ENCODE results near the gene LMBRD2. TPM values are rescaled to one million over a fixed set of nuclear protein-coding genes. Genes with fewer than 3 reads are reported as not detected.
A peak's percentile ranks its signal among the peaks of the same experiment; 100 is the strongest.

Gene LMBRD2
- total RNA-seq, 2 experiments from 2014 or later, result 11.5 to 11.8 TPM

DNA sequence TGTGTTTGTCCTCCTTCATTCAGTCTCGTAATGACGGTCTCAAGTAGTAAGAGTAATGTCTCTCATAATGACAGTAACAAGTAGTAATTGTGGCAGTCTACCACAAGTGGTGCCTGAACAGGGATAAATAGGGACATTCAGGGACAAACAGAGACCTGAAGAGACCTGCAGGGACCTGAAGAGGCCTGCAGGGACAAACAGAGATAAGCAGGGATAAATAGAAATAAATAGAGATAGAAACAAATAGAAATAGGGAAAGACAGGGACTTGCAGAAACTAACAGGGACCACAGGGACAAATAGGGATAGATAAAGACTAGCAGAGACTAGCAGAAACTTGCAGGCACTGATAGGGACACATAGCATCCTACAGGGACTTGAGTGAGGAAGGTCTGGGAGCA is 92.9 kb downstream of the LMBRD2 start:
- Mint-ChIP-seq H3K27ac (no peak overlapping the region), H3K9me3 (ENCODE audit: insufficient read depth) (no peaks in the 10 kb centered on the region), H3K36me3 (ENCODE audit: low read depth) (no peaks in the 10 kb centered on the region), H3K4me1 (ENCODE audit: low read depth) (peaks cover 9% of the 10 kb centered on the region), H3K4me3 (no peak overlapping the region), H3K27me3 (ENCODE audit: low read depth) (peaks cover 14% of the 10 kb centered on the region)
- no peak for DNase-seq
- POLR2A ChIA-PET, result no interaction called here
- no peak for ATAC-seq
- CTCF ChIA-PET, result no interaction called here

DNA sequence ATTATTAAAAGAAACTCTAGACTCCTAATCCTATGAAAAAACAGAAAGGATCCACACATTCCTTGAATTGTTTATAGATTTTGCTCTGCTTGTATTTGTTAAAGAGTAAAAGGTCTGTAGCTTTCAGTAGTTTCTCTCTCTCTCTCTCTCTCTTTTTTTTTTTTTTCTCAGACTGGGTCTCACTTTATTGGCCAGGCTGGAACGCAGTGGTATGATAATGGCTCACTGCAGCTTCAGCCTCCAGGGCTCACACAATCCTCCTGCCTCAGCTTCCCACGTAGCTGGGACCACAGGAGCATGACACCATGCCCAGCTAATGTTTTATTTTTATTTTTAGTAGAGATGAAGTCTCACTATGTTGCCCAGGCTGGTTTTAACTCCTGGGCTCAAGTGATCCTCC is 94.3 kb downstream of the LMBRD2 start:
- DNase-seq (no peak), ATAC-seq (no peak)
- H3K4me1 Mint-ChIP-seq (ENCODE audit: low read depth), result peaks cover 9% of the 10 kb centered on the region
- H3K4me3 Mint-ChIP-seq, result no peak overlapping the region
- H3K27ac Mint-ChIP-seq, result no peak overlapping the region
- H3K36me3 Mint-ChIP-seq (ENCODE audit: low read depth), result no peaks in the 10 kb centered on the region
- H3K9me3 Mint-ChIP-seq (ENCODE audit: insufficient read depth), result no peaks in the 10 kb centered on the region
- peaks cover 21% of the 10 kb centered on the region for H3K27me3 Mint-ChIP-seq (ENCODE audit: low read depth)
- ChIA-PET POLR2A (no interaction called here), CTCF (no interaction called here)

DNA sequence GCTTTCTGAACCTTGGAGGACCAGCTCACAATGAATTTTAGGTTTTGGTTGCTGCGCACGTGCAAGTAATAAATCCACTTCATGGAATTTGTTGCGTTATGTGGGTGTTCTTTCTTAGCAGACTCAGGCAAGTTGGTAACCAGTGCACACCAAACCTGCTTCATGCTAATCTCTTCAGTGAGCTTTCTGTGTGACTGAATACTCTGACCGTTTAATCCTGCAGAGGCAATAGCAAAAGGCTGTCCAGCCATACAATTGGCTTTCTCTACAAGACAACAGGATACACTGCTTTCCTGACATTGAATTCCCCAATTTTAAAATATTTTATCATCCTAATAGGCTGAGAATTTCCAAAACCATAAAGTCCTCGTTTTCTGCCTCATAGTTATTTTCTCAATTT is 95.3 kb downstream of the LMBRD2 start:
- H3K27me3 Mint-ChIP-seq (ENCODE audit: low read depth), result peaks cover 26% of the 10 kb centered on the region
- no peaks in the 10 kb centered on the region for H3K9me3 Mint-ChIP-seq (ENCODE audit: insufficient read depth)
- ChIA-PET POLR2A (no interaction called here), CTCF (no interaction called here)
- ATAC-seq, result no peak
- H3K27ac Mint-ChIP-seq, result no peak overlapping the region
- peaks cover 9% of the 10 kb centered on the region for H3K4me1 Mint-ChIP-seq (ENCODE audit: low read depth)
- no peak for DNase-seq
- no peak overlapping the region for H3K4me3 Mint-ChIP-seq
- no peaks in the 10 kb centered on the region for H3K36me3 Mint-ChIP-seq (ENCODE audit: low read depth)

DNA sequence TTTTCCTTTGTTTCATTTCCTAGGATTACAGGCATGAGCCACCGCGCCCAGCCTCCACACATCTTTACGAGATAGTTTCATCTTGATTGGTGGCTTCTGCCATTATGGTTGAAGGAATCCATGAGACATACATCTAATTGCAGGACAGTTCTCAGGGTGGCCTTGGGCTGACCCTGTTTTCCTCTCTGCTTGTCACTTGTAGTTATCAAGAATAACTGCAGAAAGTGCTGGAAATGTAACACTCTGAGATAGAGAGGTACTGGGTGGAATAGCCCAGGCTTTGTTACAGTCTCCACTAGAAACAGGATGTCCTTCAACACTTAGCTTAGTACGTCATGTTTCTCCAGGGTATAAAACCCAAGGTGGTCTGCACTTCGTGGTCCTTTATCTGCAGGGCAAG is 95.7 kb downstream of the LMBRD2 start:
- Mint-ChIP-seq H3K27me3 (ENCODE audit: low read depth) (peaks cover 27% of the 10 kb centered on the region), H3K4me3 (no peak overlapping the region), H3K36me3 (ENCODE audit: low read depth) (no peaks in the 10 kb centered on the region), H3K27ac (no peak overlapping the region), H3K9me3 (ENCODE audit: insufficient read depth) (no peaks in the 10 kb centered on the region), H3K4me1 (ENCODE audit: low read depth) (peaks cover 9% of the 10 kb centered on the region)
- POLR2A ChIA-PET, result no interaction called here
- DNase-seq, result no peak
- CTCF ChIA-PET, result no interaction called here
- no peak for ATAC-seq

DNA sequence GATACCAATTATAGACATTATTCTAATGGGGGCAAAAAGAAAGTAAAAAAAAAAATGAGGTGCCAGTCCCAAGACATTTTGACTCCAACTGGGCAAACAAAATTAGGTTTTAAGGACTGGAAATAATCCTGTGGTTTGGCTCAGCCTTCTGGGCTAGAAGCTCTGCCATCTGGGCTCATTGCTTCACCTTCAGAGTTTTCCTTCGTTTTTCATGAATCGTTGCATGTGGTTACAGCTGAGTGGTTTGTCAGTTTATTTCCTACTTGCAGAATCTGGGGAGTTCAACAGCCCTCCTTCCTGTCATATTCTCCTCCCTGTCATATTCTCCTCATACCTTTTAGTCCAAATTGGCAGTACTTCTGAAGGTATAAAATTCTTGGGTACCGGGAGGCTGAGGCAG is 97.0 kb downstream of the LMBRD2 start:
- POLR2A ChIA-PET, result no interaction called here
- H3K4me3 Mint-ChIP-seq, result no peak overlapping the region
- H3K9me3 Mint-ChIP-seq (ENCODE audit: insufficient read depth), result no peaks in the 10 kb centered on the region
- peaks cover 29% of the 10 kb centered on the region for H3K27me3 Mint-ChIP-seq (ENCODE audit: low read depth)
- CTCF ChIA-PET, result no interaction called here
- no peaks in the 10 kb centered on the region for H3K36me3 Mint-ChIP-seq (ENCODE audit: low read depth)
- peaks cover 5% of the 10 kb centered on the region for H3K4me1 Mint-ChIP-seq (ENCODE audit: low read depth)
- ATAC-seq, result no peak
- H3K27ac Mint-ChIP-seq, result no peak overlapping the region
- DNase-seq, result no peak

DNA sequence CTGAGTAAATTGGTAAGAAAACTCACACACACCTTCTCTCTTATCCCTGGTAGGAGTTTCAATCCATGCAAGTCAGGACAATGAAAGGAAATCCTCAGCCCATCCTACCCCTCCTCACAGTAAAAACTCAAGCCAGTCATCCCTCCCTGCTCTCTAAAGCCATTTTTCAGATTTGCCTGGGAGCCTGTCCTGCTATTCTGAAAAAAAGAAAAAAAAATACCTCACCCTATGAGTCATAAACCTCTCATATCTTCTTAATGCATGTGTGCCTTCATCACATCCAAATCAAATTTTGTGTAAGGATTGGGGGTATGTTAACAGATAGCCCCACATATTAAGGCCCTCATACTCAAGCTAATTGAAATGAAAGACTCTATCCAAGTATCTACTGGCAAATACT is 99.1 kb downstream of the LMBRD2 start:
- H3K27ac Mint-ChIP-seq, result no peak overlapping the region
- no peaks in the 10 kb centered on the region for H3K36me3 Mint-ChIP-seq (ENCODE audit: low read depth)
- DNase-seq, result no peak
- CTCF ChIA-PET, result no interaction called here
- no peak overlapping the region for H3K4me3 Mint-ChIP-seq
- peaks cover 4% of the 10 kb centered on the region for H3K4me1 Mint-ChIP-seq (ENCODE audit: low read depth)
- no peak for ATAC-seq
- H3K9me3 Mint-ChIP-seq (ENCODE audit: insufficient read depth), result no peaks in the 10 kb centered on the region
- POLR2A ChIA-PET, result no interaction called here
- H3K27me3 Mint-ChIP-seq (ENCODE audit: low read depth), result peaks cover 19% of the 10 kb centered on the region

DNA sequence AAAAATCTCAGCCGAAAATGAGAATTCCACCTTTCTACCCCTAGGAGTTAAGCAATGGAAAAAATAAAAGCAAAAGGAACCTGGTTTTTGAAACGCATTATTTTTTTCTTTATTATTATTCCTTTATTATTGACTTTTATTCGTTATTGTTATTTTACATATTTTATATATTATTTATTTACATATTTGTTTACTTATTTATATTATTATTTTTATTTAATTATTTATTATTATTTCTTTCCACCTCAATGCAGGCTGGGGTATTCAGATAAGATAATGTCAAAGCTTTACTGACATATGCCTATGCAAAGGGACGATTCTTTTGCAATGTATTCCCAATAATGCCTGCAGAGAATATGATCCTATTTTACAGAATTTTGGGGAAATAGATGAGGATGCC is 101.7 kb downstream of the LMBRD2 start:
- Mint-ChIP-seq H3K27me3 (ENCODE audit: low read depth) (peaks cover 18% of the 10 kb centered on the region), H3K4me1 (ENCODE audit: low read depth) (peaks cover 4% of the 10 kb centered on the region), H3K4me3 (no peak overlapping the region), H3K27ac (no peak overlapping the region), H3K36me3 (ENCODE audit: low read depth) (no peaks in the 10 kb centered on the region), H3K9me3 (ENCODE audit: insufficient read depth) (no peaks in the 10 kb centered on the region)
- DNase-seq (no peak), ATAC-seq (no peak)
- ChIA-PET POLR2A (no interaction called here), CTCF (no interaction called here)

Small RNAs within 50 kb of the gene (microRNA-seq; reads per million reads assigned to microRNA genes)
- gene MIR580, result 32.7 reads per million, percentile 43 among the genes with 10 or more reads in this experiment

Other genes with a start within 250 kb of the LMBRD2 start
- gene CAPSL, start 213.3 kb downstream of the LMBRD2 start, total RNA-seq, result not detected
- not detected for gene UGT3A1, start 160.5 kb downstream of the LMBRD2 start, total RNA-seq
- gene UGT3A2, start 85.0 kb downstream of the LMBRD2 start, total RNA-seq, result not detected
- gene SKP2, start 224 bp upstream of the LMBRD2 start, total RNA-seq, result 10 to 100 TPM; 54.6 to 61.4 TPM
- 10 to 100 TPM; 11.0 to 12.8 TPM for gene NADK2, start 90.0 kb upstream of the LMBRD2 start, total RNA-seq
- gene RANBP3L, start 150.0 kb upstream of the LMBRD2 start, total RNA-seq, result not detected